C4-2B (cell line): ENCODE results near the gene LRMDA.

Experiments used
- H3K27ac ChIP-seq: fragments of 450-650 bp; 2 replicates; pipeline ENCODE4 v1.5.1; 2017
- ZFX ChIP-seq: fragments of 450-650 bp; IDR thresholded peaks from 2 replicates; pipeline ENCODE4 v1.6.1; 2017
- TF ChIP-seq, protein P1 (sequence below): fragments of 450-650 bp; conservative IDR thresholded peaks from 2 replicates; pipeline ENCODE4 v1.5.1; 2017; ENCODE audit warnings: mild to moderate bottlenecking

The LRMDA gene

DNA sequence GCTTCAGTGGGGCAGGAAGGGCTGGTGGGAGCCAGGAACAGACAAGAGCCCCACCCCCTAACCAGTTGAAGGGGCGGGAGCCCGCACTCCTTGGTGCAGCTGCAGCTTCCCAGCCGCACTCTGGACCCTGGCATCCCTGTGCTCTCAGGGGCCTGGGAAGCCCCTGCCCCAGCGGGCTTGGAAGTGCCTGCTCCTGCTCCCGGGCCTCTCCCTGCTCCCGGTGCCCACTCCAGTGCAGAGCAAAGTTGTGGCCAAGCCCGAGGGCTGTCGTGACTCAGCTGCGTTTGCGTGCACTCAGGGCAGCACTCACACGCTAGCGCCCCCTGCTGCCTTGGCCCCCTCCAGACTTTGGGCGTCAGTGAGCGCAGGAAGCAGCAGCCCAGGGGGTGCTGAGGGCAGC lies 883.8 kb downstream of the LRMDA start:
- TF ChIP-seq, protein P1, sequence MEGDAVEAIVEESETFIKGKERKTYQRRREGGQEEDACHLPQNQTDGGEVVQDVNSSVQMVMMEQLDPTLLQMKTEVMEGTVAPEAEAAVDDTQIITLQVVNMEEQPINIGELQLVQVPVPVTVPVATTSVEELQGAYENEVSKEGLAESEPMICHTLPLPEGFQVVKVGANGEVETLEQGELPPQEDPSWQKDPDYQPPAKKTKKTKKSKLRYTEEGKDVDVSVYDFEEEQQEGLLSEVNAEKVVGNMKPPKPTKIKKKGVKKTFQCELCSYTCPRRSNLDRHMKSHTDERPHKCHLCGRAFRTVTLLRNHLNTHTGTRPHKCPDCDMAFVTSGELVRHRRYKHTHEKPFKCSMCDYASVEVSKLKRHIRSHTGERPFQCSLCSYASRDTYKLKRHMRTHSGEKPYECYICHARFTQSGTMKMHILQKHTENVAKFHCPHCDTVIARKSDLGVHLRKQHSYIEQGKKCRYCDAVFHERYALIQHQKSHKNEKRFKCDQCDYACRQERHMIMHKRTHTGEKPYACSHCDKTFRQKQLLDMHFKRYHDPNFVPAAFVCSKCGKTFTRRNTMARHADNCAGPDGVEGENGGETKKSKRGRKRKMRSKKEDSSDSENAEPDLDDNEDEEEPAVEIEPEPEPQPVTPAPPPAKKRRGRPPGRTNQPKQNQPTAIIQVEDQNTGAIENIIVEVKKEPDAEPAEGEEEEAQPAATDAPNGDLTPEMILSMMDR = peak; percentile 27; the same call in 1 of the 2 replicates
- TF ChIP-seq ZFX = no peak

GRCh38 chr10:76316234-76316633 lies 884.8 kb downstream of the LRMDA start:
- no peak for TF ChIP-seq ZFX
- TF ChIP-seq, protein P1 = no peak
- H3K27ac ChIP-seq = no peak overlapping the region

More for the DNA sequence above, 883.8 kb downstream of the LRMDA start:
- H3K27ac ChIP-seq = no peak overlapping the region

- H3K27ac ChIP-seq = no peak overlapping the region
- TF ChIP-seq ZFX = no peak
- TF ChIP-seq, protein P1 = no peak
Observed at GRCh38 chr10:76317078-76317477, 885.7 kb downstream of the LRMDA start.

DNA sequence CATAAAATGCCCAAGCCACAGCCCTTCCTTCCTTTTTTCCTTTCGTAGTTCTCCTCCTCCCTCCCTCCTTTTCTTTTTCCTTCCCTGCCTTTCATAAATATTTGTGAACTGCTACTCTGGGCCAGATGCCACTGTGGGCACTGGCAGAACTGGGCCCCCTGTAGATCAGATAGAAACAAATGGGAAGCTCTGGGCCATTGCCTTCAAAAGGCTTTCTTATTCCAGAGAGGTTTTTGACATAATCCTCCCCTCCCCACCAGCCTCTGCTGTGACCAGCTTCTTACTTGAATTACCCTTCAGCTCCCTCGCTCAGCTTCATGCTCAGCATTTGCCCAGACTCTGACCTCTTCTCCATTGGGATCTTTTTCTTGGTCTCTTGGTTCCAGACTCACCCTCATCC lies 886.8 kb downstream of the LRMDA start:
- no peak for TF ChIP-seq ZFX
- TF ChIP-seq, protein P1 = no peak
- no peak overlapping the region for H3K27ac ChIP-seq

- no peak overlapping the region for H3K27ac ChIP-seq
- TF ChIP-seq, protein P1 = no peak
- no peak for TF ChIP-seq ZFX
Observed at GRCh38 chr10:76319661-76320060, 888.2 kb downstream of the LRMDA start.

DNA sequence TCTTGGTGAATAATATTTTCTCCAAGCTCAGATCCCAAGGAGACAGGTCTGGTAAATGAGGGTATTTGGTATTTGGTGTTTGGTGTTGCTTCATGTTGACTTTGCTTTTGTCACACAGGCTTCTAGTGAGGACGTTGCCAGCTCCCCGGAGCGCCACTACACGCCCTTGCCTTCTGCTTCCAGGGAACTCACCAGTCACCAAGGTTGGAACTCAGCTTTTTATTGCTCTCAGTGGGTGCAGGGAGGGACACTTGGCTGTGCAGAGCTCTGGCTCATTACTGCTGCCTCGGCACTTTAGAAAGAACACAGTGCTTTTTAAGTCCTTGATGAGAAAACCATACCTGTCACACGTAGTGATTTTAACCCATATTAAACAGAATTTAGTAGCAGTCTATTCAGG lies 892.9 kb downstream of the LRMDA start:
- no peak for TF ChIP-seq ZFX
- TF ChIP-seq, protein P1 = no peak
- H3K27ac ChIP-seq = no peak overlapping the region

DNA sequence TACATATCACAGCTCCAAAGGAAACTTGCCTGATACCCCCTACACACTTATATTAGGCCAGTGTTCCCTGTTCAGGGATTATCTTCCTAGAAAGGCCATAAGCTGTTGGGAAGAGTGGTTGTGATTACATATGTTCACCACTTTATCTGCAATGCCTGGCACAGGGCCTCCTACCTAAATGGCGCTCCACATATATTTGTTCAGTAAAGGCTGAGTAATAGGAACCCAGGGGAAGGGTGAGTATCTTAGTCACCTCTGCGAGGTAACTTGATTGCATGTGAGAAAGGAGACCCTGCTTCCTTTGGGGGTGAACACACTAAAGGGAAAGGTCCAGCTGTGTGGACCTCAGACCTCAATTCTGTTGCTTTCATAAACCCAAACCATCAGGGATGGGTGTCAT lies 896.0 kb downstream of the LRMDA start:
- H3K27ac ChIP-seq = no peak overlapping the region
- no peak for TF ChIP-seq ZFX
- TF ChIP-seq, protein P1 = no peak
